ENCODE measurements around the gene LSAMP. TPM values are rescaled to one million over a fixed set of nuclear protein-coding genes. Genes with fewer than 3 reads are reported as not detected.
"Not testable (repeated sequence)": the region's sequence is repeated elsewhere in the genome, so short reads cannot be mapped to it uniquely, and the experiment has no call there.

Gene LSAMP
- total RNA-seq, 3 donors from 2014 or later: 0.78 to 39.8 (median 1.9) TPM

- H3K36me3 ChIP-seq (ENCODE audit: low read depth): no peaks in the 10 kb centered on the region
- no peaks in the 10 kb centered on the region for H3K4me1 ChIP-seq (ENCODE audit: low read depth)
- DNase-seq (no peak), ATAC-seq (no peak)
- H3K9me3 ChIP-seq: no peaks in the 10 kb centered on the region
- H3K4me3 ChIP-seq: no peak overlapping the region
- TF ChIP-seq CTCF (IDR thresholded peaks at IDR 0.05): no peak
- intact Hi-C loops (cut with DNase I, micrococcal nuclease): no loop called here
Measured at GRCh38 chr3:115804200-115804599, 641.1 kb downstream of the LSAMP start.

- ATAC-seq: no peak
- no peaks in the 10 kb centered on the region for H3K9me3 ChIP-seq
- no peak overlapping the region for H3K4me3 ChIP-seq
- TF ChIP-seq CTCF (IDR thresholded peaks at IDR 0.05): no peak
- H3K4me1 ChIP-seq (ENCODE audit: low read depth): no peaks in the 10 kb centered on the region
- no peak for DNase-seq
- H3K36me3 ChIP-seq (ENCODE audit: low read depth): no peaks in the 10 kb centered on the region
- intact Hi-C loops (cut with DNase I, micrococcal nuclease): no loop called here
Measured at GRCh38 chr3:115803661-115804060, 641.6 kb downstream of the LSAMP start.

- no peak for ATAC-seq
- no peaks in the 10 kb centered on the region for H3K36me3 ChIP-seq (ENCODE audit: low read depth)
- no peak for TF ChIP-seq CTCF (IDR thresholded peaks at IDR 0.05)
Measured at GRCh38 chr3:115800489-115801075, 644.7 kb downstream of the LSAMP start.

GRCh38 chr3:115800065-115800464 is 645.2 kb downstream of the LSAMP start:
- H3K36me3 ChIP-seq (ENCODE audit: low read depth); H3K9me3 ChIP-seq; H3K4me1 ChIP-seq (ENCODE audit: low read depth); ATAC-seq; intact Hi-C loops (cut with DNase I, micrococcal nuclease); H3K4me3 ChIP-seq; DNase-seq: not testable (repeated sequence)

More at GRCh38 chr3:115800489-115801075, 644.7 kb downstream of the LSAMP start:
- DNase-seq: no peak
- Histone ChIP-seq H3K9me3 (no peaks in the 10 kb centered on the region), H3K4me3 (no peak overlapping the region), H3K4me1 (ENCODE audit: low read depth) (no peaks in the 10 kb centered on the region)
- intact Hi-C loops (cut with DNase I, micrococcal nuclease): no loop called here

- Histone ChIP-seq H3K9me3 (no peaks in the 10 kb centered on the region), H3K36me3 (ENCODE audit: low read depth) (no peaks in the 10 kb centered on the region), H3K4me1 (ENCODE audit: low read depth) (no peaks in the 10 kb centered on the region), H3K4me3 (no peak overlapping the region)
- ATAC-seq: peak; percentile 53
- TF ChIP-seq CTCF (IDR thresholded peaks at IDR 0.05): no peak
- intact Hi-C loops (cut with DNase I, micrococcal nuclease): no loop called here
- DNase-seq: no peak
Measured at GRCh38 chr3:115792206-115792955, 652.9 kb downstream of the LSAMP start.

GRCh38 chr3:115791271-115792153 is 653.8 kb downstream of the LSAMP start:
- H3K36me3 ChIP-seq (ENCODE audit: low read depth); intact Hi-C loops (cut with DNase I, micrococcal nuclease); H3K9me3 ChIP-seq; H3K4me3 ChIP-seq; DNase-seq; ATAC-seq; H3K4me1 ChIP-seq (ENCODE audit: low read depth): not testable (repeated sequence)
